Breast epithelium (tissue), 4 donors: ENCODE data around the gene CCN6. TPM values are rescaled to one million over a fixed set of nuclear protein-coding genes. Genes with fewer than 3 reads are reported as not detected.

ENCODE experiments used
- DNase-seq, 2 donors: peaks; one replicate each; pipeline ENCODE4 v3.0.0-alpha.2; 2019; ENCODE audit warnings: low spot score in 2 of 2
- H3K27ac ChIP-seq, 2 donors: fragments of 200-600 bp; sonication (generic) in 1 of 2; one replicate each; pipeline ENCODE4 v1.5.1; 2016 to 2019; ENCODE audit warnings: mild to moderate bottlenecking in 1 of 2
- H3K27me3 ChIP-seq, 2 donors: fragments of 200-600 bp; sonication (generic) in 1 of 2; one replicate each; pipeline versions ENCODE4 v1.5.1 to v1.6.0; 2017 to 2019; ENCODE audit warnings: control low read depth in 1 of 2, mild to moderate bottlenecking in 1 of 2
- H3K36me3 ChIP-seq: fragments of 200-600 bp; one replicate; pipeline ENCODE4 v1.5.1; 2019
- H3K4me1 ChIP-seq, 2 donors: fragments of 200-600 bp; sonication (generic); one replicate each; pipeline ENCODE4 v1.5.1; 2016 to 2019; ENCODE audit warnings: control low read depth in 1 of 2
- H3K4me3 ChIP-seq, 3 donors: fragments of 200-600 bp; sonication (generic); 1 replicate in 2 of 3; 2 replicates in 1 of 3; pipeline ENCODE4 v1.5.1; 2016 to 2019; ENCODE audit warnings: mild to moderate bottlenecking in 3 of 3, moderate library complexity in 2 of 3
- H3K9me3 ChIP-seq, 2 donors: fragments of 200-600 bp; sonication (generic) in 1 of 2; one replicate each; pipeline ENCODE4 v1.5.1; 2016 to 2019; ENCODE audit warnings: control low read depth in 1 of 2
- CTCF ChIP-seq, 3 donors: fragments of 450-650 bp; IDR thresholded peaks; one replicate each; pipeline ENCODE4 v1.5.1; 2016 to 2017; ENCODE audit warnings: antibody characterized with exemption in 3 of 3, mild to moderate bottlenecking in 3 of 3, moderate library complexity in 3 of 3
- POLR2A ChIP-seq: fragments of 450-650 bp; IDR thresholded peaks from one replicate; pipeline ENCODE4 v1.6.1; 2016; ENCODE audit warnings: antibody characterized with exemption, mild to moderate bottlenecking, moderate library complexity
- POLR2AphosphoS5 ChIP-seq, 3 donors: sonication (generic); formaldehyde crosslinking; IDR thresholded peaks; one replicate each; pipeline ENCODE4 v1.6.1; 2017; ENCODE audit warnings: antibody characterized with exemption in 3 of 3
- intact Hi-C: fragments of 100-400 bp; cut with DNase I; formaldehyde crosslinking; loops from one replicate; pipeline ENCODE4 v1.15.1; 2023; ENCODE audit warnings: low total_unique reads
- total RNA-seq, 3 donors: library from RNA; depleted of rRNA; stranded (reverse); fragments of >200 nt; gene quantifications; one replicate each; pipeline ENCODE4 v1.1.0, GENCODE V29; 2016

Gene CCN6
- total RNA-seq, 3 donors from 2014 or later, result not detected

GRCh38 chr6:112029045-112029822 lies 24.7 kb upstream of the CCN6 start:
- H3K9me3 ChIP-seq, result no peaks in the 10 kb centered on the region
- H3K4me3 ChIP-seq, result no peak overlapping the region
- no peak overlapping the region for H3K27ac ChIP-seq
- no peaks in the 10 kb centered on the region for H3K36me3 ChIP-seq
- intact Hi-C loops, result no loop called here
- no peaks in the 10 kb centered on the region for H3K27me3 ChIP-seq
- no peak for DNase-seq
- H3K4me1 ChIP-seq, result no peaks in the 10 kb centered on the region
- no peak for TF ChIP-seq POLR2AphosphoS5 (IDR thresholded peaks at IDR 0.05)
- TF ChIP-seq CTCF (IDR thresholded peaks at IDR 0.05), result peak; percentile 9 to 45 (median 24)
- no peak for TF ChIP-seq POLR2A

GRCh38 chr6:112030206-112030960 lies 23.5 kb upstream of the CCN6 start:
- H3K27ac ChIP-seq, result peak overlapping the region in 1 of 2 donors; percentile 21
- no peaks in the 10 kb centered on the region for H3K4me1 ChIP-seq
- no peak for DNase-seq

GRCh38 chr6:112030961-112031660 lies 22.8 kb upstream of the CCN6 start:
- Histone ChIP-seq H3K4me1 (no peaks in the 10 kb centered on the region), H3K9me3 (no peaks in the 10 kb centered on the region), H3K4me3 (no peak overlapping the region), H3K27ac (peak overlapping the region in 1 of 2 donors; percentile 21), H3K27me3 (no peaks in the 10 kb centered on the region), H3K36me3 (no peaks in the 10 kb centered on the region)
- intact Hi-C loops, result no loop called here
- TF ChIP-seq POLR2AphosphoS5 (IDR thresholded peaks at IDR 0.05), result no peak
- TF ChIP-seq POLR2A, result no peak
- no peak for TF ChIP-seq CTCF (IDR thresholded peaks at IDR 0.05)
- no peak for DNase-seq

More at GRCh38 chr6:112030206-112030960, 23.5 kb upstream of the CCN6 start:
- no peaks in the 10 kb centered on the region for H3K9me3 ChIP-seq
- H3K36me3 ChIP-seq, result no peaks in the 10 kb centered on the region
- no peak overlapping the region for H3K4me3 ChIP-seq
- no peaks in the 10 kb centered on the region for H3K27me3 ChIP-seq
- no peak for TF ChIP-seq POLR2A
- intact Hi-C loops, result no loop called here

- H3K36me3 ChIP-seq, result no peaks in the 10 kb centered on the region
- no peaks in the 10 kb centered on the region for H3K4me1 ChIP-seq
- intact Hi-C loops, result no loop called here
- TF ChIP-seq POLR2A, result no peak
- no peak for TF ChIP-seq POLR2AphosphoS5 (IDR thresholded peaks at IDR 0.05)
- TF ChIP-seq CTCF (IDR thresholded peaks at IDR 0.05), result no peak
- H3K27me3 ChIP-seq, result no peaks in the 10 kb centered on the region
- H3K9me3 ChIP-seq, result no peaks in the 10 kb centered on the region
- no peak overlapping the region for H3K4me3 ChIP-seq
- no peak for DNase-seq
- H3K27ac ChIP-seq, result no peak overlapping the region
Measured at GRCh38 chr6:112031960-112032359, 21.9 kb upstream of the CCN6 start.

GRCh38 chr6:112032728-112033127 lies 21.2 kb upstream of the CCN6 start:
- intact Hi-C loops, result no loop called here
- Histone ChIP-seq H3K36me3 (no peaks in the 10 kb centered on the region), H3K4me1 (no peaks in the 10 kb centered on the region), H3K27me3 (no peaks in the 10 kb centered on the region), H3K4me3 (no peak overlapping the region), H3K27ac (no peak overlapping the region), H3K9me3 (no peaks in the 10 kb centered on the region)
- TF ChIP-seq POLR2AphosphoS5 (IDR thresholded peaks at IDR 0.05) (no peak), POLR2A (no peak), CTCF (IDR thresholded peaks at IDR 0.05) (no peak)
- DNase-seq, result no peak
